ENCODE results near the gene SDC4. TPM values are rescaled to one million over a fixed set of nuclear protein-coding genes. Genes with fewer than 3 reads are reported as not detected.

The SDC4 gene
- total and polyA plus RNA-seq, 3 donors from 2014 or later: 124 to 234 (median 191) TPM

DNA sequence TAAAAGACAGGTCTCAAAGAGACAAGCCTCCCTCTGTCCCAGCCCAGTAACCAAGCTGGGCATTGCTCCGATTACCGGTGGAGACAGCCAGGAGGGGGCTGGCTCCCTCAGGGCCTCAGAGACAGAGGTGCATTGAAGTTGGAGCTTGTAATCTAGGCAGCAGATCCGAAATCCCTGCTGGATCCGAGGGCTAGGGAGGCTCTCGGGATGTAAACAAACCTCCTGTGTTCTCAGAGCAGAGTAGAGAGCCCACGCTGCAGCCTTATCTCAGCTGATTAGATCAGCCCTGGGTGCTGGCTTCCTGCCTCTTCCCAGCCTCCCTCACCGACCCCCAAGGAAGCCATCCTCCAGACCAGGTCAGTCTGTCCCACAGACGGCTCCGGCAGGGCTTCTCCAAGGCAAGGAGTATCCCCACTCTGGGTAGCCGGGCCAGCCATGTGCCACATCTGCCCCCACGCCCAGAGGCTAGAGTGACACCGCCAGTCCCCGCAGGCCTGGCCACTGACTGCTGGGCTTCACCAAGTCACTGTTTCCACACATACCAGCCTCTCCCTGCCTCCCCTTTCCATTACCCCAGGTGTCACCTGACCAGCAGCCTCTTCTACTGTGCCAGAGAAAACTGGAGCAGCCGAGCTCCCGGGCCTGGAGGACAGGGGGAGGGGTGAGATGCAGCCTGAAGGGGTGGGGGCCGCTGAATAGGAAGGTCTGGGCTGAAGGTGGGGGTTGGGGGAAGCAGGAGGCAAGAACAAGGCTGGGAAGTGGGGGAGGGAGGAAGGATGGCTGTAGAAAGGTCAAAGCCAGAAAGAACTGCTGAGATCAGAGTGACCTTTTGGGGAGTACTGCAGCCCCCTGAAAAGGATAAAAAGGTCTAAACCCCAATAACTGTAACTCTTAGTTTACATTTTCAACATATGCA is 6.0 kb downstream of the SDC4 start:
- intact Hi-C loops (cut with DNase I; ENCODE audit: low total_unique reads): no loop called here
- peaks cover 54% of the 10 kb centered on the region for H3K4me1 ChIP-seq
- H3K36me3 ChIP-seq (ENCODE audit: low read depth, missing control alignments): no peaks in the 10 kb centered on the region
- H3K27ac ChIP-seq: peak overlapping the region; percentile 2 to 59
- H3K9me3 ChIP-seq: no peaks in the 10 kb centered on the region
- WGBS, 2 donors: 36 to 42% methylated on average over 13 to 16 of the region's 16 CpGs
- peak; percentile 90 for DNase-seq
- no peaks in the 10 kb centered on the region for H3K27me3 ChIP-seq
- no peak overlapping the region for H3K4me3 ChIP-seq
- TF ChIP-seq, protein P1, sequence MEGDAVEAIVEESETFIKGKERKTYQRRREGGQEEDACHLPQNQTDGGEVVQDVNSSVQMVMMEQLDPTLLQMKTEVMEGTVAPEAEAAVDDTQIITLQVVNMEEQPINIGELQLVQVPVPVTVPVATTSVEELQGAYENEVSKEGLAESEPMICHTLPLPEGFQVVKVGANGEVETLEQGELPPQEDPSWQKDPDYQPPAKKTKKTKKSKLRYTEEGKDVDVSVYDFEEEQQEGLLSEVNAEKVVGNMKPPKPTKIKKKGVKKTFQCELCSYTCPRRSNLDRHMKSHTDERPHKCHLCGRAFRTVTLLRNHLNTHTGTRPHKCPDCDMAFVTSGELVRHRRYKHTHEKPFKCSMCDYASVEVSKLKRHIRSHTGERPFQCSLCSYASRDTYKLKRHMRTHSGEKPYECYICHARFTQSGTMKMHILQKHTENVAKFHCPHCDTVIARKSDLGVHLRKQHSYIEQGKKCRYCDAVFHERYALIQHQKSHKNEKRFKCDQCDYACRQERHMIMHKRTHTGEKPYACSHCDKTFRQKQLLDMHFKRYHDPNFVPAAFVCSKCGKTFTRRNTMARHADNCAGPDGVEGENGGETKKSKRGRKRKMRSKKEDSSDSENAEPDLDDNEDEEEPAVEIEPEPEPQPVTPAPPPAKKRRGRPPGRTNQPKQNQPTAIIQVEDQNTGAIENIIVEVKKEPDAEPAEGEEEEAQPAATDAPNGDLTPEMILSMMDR (IDR thresholded peaks at IDR 0.05): no peak
- no peak for TF ChIP-seq POLR2A (IDR thresholded peaks at IDR 0.05)

DNA sequence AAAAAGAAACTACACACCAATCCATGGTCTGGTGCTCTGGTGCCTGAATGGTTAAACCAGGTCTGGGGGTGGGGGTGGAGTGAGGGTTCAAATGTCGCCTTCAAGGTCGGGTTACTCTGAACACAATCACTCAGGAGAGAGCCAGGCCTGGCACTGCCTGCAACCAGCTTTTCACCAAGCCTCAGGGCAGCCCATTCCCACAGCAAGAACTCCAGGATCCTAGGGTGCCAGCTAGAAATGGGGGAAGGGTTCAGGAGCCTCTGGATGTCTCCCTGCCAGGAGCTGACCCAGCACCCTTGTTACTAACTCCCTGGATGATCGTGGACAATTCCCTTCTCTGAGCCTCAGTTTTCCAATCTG is 6.7 kb downstream of the SDC4 start:
- 44 to 58% methylated on average over 3 of the region's 3 CpGs for WGBS, 2 donors
- Histone ChIP-seq H3K4me1 (peaks cover 55% of the 10 kb centered on the region), H3K9me3 (no peaks in the 10 kb centered on the region)

DNA sequence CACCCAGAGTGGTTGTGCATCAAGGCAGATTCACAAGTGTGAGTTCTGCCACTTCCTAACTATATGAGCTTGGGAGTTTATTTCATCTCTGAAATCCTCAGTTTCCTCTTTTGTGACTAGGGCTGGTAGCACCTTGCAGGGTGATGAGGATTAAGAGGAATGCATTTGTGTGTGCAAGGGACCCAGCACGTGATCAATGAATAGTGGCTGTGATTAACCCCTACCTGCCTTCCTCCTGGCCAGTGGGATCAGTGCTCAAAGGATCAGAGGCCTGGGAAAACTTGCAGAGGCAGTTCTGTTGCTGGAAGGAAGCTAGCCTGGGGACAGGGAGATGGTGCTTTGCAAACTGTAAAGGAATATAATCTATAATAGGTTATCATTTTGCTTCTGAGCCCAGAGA is 7.3 kb downstream of the SDC4 start:
- TF ChIP-seq POLR2A (IDR thresholded peaks at IDR 0.05): no peak
- TF ChIP-seq, protein P1 (IDR thresholded peaks at IDR 0.05): no peak
- no peaks in the 10 kb centered on the region for H3K36me3 ChIP-seq (ENCODE audit: low read depth, missing control alignments)
- no peak overlapping the region for H3K27ac ChIP-seq
- H3K9me3 ChIP-seq: no peaks in the 10 kb centered on the region
- WGBS, 2 donors: 45 to 60% methylated on average over 1 of the region's 1 CpG
- peaks cover 55% of the 10 kb centered on the region for H3K4me1 ChIP-seq
- H3K4me3 ChIP-seq: no peak overlapping the region
- H3K27me3 ChIP-seq: no peaks in the 10 kb centered on the region
- intact Hi-C loops (cut with DNase I; ENCODE audit: low total_unique reads): no loop called here
- no peak for DNase-seq

More for the DNA sequence above, 6.7 kb downstream of the SDC4 start:
- no peak for DNase-seq
- H3K36me3 ChIP-seq (ENCODE audit: low read depth, missing control alignments): no peaks in the 10 kb centered on the region
- H3K27ac ChIP-seq: peak overlapping the region; percentile 2 to 59
- no peak overlapping the region for H3K4me3 ChIP-seq
- H3K27me3 ChIP-seq: no peaks in the 10 kb centered on the region
- intact Hi-C loops (cut with DNase I; ENCODE audit: low total_unique reads): no loop called here
- TF ChIP-seq POLR2A (IDR thresholded peaks at IDR 0.05): no peak
- TF ChIP-seq, protein P1 (IDR thresholded peaks at IDR 0.05): no peak

DNA sequence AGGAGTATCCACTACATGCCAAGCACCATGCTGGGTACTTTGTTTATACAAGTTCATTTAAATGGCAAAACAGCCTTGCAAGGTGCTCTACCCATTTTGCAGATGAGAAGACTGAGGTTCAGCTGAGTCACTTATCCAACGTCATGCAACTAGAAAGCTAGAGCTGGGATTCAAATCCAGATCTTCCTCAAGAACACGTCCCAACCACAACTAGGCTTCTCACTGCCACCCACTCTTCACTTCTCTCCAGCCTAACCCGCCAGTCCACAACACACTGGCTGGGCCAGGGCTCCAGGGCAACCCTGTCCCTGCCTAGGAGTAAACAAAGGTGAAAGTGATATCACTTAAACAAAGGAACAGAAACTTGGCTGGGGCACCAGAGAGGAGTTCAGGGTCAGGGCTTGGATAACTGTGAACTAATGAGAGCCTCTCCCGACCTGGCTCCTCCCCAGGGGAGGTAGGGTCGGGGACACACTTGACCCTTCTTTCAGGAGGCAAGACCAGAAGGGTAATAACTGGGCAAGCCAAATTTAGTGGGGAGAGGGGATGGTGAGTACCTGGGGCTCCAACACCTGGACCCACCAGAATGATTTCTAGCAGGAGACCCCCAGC is 7.9 kb downstream of the SDC4 start:
- Histone ChIP-seq H3K4me1 (peaks cover 55% of the 10 kb centered on the region), H3K36me3 (ENCODE audit: low read depth, missing control alignments) (no peaks in the 10 kb centered on the region), H3K4me3 (no peak overlapping the region), H3K9me3 (no peaks in the 10 kb centered on the region), H3K27ac (peak overlapping the region in 1 of 2 donors; percentile 19), H3K27me3 (no peaks in the 10 kb centered on the region)
- TF ChIP-seq, protein P1 (IDR thresholded peaks at IDR 0.05): no peak
- TF ChIP-seq POLR2A (IDR thresholded peaks at IDR 0.05): no peak
- no peak for DNase-seq
- intact Hi-C loops (cut with DNase I; ENCODE audit: low total_unique reads): no loop called here
- 55 to 73% methylated on average over 5 of the region's 5 CpGs for WGBS, 2 donors

Data from testis (tissue), 3 donors.